Stimulated activated CD8-positive, alpha-beta memory T cell treated with anti-CD3 and anti-CD28 coated beads, Interleukin-15, amount 100 ng/mL, for 48 hours (primary cell): ENCODE results near the gene C1R.
"Not testable (repeated sequence)": the region's sequence is repeated elsewhere in the genome, so short reads cannot be mapped to it uniquely, and the experiment has no call there.

Experiments
- DNase-seq, 2 donors: peaks; one replicate each; pipeline ENCODE4 v3.0.0-alpha.2; 2020; ENCODE audit warnings: low read depth in 2 of 2

Gene C1R

DNA sequence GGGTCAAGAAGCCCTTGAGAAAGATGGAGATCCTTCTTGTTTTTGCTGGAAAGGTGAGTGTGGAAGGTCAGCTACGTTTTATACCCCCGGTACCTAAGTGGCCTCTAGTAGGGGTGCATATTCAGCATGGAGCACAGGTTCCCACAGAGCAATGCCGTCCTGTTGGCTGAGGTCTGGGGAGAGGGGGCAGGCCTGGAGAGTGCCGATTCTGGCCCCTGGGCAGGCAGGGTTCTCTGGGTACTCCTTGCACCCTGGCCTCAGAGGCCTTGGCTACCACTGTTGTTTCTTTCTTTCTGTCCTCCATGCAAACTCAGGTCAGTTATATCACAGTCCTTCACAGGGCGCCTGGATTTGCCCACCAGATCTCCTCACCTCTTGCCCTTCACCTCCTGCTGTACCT is 27.9 kb upstream of the C1R start:
- DNase-seq, result no peak

DNA sequence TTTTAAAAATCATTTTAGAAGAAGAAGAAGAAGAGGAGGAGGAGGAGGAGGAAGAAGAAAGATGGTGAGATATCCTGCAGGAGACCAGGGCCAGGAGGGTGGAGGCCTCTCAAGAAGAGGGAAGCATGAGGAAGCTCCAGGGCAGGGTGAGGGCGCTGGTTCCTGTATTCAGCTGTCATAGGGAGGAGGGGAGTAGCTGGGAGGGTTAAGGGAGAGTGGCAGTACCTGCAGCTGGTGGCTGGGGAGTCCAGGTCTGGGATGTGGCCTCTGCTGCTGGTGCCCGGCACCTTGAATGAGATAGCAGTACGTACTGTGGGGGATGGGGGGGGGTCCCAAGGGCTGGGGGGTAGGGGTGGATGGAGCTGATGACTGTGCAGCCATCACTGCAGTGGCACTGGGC is 26.6 kb upstream of the C1R start:
- DNase-seq, result no peak

DNA sequence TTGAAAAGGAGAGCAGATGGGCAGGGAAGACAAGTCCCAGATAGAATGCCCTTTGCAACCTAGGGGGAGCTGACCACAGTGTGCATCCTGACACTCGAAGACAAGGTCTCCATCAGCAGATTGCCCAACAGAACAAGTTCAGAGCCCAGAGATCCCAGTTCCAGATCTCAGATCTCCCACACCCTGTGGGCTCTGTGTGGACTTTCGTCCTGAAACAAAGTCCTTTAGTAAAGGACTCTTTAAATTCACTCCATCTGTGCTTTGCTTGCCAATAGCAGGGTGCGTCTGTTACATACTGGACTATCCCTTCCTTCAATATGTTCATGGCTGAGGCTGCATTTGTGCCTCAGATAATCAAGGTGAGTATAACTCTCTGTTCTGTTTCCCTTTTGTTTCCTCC is 25.4 kb upstream of the C1R start:
- DNase-seq, result no peak

DNA sequence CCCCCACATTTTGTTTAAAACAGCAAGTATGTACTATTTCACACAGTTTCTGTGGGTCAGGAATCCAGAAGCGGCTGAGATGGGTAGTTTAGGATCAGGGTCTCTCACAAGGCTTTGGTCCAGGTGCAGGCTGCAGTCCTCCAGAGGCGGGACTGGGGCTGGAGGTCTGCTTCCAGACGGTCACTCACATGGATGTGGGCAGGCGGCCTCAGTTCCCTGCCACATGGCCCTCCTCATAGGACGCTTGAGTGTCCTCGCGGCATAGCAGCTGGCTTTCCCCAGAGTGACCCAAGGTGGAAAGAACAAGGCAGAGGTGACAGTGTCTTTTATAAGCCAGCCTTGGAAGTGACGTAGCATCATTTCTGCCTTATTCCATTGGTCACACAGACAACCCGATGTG is 24.7 kb upstream of the C1R start:
- DNase-seq, result no peak

DNA sequence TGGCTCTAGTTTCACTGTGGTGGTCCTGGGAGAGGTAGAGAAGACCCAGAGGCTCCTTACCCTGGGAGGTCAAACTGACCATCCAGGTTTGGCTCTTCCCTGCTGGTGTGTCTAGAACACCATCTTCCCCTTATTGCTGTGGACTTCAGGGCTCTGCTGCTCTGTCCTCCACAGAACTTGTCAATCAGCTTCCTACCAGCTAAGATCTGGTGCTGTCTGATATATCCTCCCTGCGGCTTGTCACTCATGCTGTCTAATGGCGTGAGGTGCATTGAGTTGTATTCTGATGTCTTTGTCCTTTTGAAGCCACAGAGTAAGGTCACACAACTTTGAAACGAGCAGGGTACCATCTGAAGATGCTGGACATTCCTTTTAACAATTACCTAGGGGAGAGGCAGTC is 24.0 kb upstream of the C1R start:
- DNase-seq, result no peak

DNA sequence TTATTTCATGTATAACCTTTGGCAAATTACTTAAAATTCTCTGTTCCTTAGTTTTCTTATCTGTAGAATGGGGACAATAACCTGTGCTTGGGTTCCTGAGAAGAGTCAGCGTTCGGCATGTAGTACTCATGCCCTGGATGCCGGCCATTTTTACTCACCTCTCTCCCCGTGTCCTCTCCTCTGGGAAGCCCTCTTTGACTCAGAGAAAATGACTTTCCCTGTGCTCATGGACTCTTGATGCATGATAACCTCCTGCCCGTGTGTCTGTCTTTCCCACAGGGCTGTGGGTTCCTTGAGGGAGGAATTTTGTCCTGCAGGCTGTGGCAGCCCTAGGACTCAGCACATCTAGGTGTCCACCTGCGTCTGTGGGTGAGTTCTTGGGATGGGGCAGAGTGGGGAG is 22.6 kb upstream of the C1R start:
- DNase-seq, result no peak

DNA sequence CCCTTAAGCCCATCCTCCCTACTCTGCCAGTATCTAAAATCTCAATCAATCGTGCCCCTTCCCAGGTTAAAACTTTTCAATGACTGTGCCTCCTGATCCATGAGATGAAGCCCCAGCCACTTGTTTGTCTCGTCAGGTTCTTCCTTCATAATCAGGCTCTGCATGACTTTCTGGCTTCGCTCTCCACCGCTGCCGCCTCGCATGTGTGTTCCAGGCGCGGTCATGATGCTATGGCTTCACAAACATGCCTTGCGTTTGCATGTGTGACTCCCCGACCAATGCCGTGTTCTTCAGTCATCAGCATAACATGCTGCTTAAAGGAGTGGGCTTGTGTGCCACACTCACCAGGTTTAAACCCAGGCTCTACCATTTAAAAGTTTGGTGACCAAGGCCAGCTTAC is 21.8 kb upstream of the C1R start:
- DNase-seq, result no peak

DNA sequence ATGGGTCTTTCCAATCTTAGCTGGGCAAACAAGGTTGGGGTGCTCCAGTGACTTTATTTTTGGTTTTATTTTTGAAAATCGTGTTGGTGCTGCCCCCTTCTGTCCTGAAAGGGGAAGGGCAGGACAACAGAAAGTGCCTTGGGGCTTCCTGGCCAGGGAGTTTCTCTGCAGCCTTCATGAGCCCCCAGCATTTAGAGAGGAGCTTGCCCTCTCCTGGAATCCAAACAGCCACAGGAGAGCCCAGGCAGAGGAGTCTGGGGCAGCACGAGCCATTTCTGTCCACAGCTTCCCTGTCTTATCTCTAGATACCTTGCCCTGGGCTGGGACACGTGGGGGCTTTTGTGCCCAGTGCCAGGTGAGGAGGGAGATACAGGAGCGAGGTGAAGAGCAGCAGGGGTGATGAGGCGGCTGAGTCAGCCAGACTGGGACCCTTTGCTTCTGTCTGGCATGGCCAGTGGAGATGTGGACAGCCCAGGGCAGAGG is 21.2 kb upstream of the C1R start:
- DNase-seq, result no peak

DNA sequence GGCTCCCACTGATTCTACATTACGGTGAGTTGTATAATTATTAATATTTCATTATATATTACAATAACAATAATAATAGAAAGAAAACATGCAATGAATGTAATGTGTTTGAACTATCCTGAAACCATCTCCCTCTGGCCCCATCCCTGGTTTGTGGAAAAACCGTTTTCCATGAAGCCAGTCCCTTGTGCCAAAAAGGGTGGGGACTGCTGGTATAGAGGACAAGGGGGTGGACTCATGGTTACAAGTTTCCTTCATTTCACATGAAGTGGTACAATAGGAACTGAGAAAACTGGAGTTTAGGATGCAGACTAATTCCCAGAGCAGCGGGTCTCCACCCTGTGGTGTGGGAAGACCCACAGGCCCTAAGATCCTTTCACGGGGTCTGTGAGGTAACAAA is 19.8 kb upstream of the C1R start:
- no peak for DNase-seq

DNA sequence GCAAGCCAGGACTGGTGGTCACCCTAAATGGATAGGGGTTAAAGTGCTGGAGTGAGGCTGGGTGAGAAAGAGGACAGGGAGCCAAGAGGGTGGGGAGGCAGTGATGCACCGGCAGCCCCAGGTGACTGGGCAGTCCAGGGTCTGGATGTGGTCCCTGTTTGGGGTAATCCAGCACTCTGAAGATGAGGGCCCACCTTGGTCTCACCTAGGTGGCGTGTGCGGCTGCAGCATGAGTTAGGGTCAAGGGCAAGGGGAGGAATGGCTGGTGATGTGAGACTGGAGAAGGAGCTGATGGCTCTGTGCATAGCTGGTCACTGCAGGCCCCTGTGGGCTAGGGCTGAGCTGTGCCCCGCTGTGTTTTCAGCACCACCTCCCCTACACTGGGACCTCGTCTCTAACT is 18.4 kb upstream of the C1R start:
- DNase-seq, result no peak

DNA sequence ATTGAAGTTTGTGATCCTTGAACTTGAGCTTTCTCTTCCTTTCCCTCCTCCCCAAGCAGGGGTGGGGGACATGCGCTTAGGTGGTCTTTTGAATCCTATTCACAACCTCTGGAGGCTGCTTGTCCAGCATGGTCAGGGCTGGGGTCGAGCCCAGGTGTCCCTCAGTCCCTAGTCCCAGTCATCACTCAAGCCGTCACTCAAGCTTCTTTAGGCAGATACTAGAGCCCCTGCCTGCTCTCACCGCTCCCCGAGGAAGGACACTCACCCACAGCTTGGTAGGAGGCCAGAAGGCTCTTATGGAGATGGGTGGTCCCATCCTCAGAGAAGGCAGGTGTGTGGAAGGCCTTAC is 17.3 kb upstream of the C1R start:
- no peak for DNase-seq

DNA sequence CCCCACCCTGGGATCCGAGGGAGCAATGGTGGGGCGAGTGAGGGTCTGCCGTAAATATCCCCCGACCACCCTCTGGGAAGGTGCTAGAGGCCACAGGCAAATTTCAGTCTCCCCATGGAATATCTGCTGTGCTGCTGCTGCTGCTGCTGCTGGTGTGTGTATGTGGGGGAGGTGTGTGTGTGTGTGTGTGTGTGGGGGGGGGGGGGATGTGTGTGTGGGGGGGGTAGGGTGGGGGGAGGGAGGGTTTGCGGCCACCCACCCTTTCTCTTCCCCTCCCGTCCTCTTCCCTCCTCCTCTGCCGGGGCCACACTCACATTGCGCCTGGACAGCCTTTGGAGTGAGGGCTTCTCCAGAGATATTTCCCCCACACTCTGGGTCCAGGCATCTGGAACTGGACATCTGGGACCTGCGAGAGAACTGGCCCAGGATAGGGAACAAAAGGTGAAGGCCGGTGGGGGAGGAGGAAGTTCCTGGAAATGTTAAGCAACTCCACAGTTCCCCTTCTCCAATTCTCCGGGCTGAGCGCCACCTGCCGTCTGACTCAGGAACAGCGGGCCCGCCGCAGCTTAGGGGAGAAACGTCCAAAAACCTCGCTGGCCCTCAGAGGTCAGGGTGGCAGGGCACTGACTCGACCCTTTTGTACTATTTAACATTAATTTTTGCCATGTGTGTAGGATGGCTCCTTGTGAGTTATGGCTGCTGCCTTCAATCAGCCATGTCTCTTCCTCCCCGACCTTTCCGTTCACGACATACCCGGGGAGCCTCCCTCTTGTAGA is 16.7 kb upstream of the C1R start, which contains the start of gene C1RL:
TSS of gene C1RL (minus strand) at position 419 of the 776 bp plus-strand sequence. CDS start at position 385, 34 bp downstream.
- DNase-seq, result peak; percentile 68 to 73

DNA sequence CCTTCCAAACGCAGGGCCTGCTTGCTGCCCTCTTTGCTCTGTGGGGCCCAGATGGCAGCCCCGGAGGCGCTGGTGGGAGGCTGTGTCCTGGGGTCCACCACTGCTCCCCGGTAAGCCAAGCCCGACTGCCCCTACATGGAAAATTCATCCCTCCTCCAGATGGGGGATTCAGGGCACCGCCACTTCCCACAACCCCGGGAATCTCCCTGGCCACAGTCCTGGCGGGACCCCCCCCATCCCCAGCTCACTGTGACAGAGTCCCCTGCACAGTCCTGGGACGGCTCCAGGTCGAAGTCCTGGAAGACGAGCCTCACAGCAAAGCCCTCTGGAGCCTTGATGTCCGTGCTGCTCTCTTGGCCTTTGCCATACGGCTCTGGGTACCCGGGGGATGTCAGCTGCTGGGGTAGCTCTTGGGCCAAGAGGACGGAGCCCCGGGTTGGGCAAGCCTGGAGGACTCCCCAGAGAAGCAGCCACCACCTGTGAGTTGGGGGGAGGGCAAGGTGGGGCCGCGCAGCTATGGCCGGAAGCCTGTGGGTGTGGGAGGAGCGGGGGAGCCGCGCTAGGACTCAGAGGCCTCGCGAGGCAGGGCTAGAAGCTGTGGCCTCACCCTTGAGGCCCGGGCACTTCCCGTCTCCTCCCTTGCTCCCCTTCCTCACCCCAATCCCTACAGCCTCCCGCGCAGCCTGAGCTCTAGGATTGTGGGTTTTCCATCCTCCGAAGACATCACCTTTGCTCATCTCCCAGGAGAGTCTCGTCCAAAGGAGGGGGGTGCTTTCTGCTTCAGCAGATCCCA is 16.0 kb upstream of the C1R start:
- peak; percentile 74 to 80 for DNase-seq

DNA sequence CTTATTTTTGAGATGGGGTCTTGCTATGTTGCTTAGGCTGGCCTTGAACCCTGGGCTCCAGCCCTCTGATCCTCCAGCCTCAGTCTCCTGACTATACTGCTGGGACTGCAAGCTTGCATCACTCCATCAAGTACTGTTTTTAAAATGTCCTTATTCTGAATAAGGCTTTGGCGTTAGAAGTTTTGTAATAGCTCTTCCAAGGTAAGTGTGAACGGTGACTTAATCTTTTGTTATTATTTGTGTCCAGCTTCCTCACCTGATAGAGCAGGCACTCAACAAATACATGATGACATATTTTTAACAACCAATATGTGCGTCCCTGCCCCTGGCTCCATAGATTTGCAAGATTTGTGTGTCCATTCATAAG is 15.4 kb upstream of the C1R start:
- DNase-seq, result no peak

DNA sequence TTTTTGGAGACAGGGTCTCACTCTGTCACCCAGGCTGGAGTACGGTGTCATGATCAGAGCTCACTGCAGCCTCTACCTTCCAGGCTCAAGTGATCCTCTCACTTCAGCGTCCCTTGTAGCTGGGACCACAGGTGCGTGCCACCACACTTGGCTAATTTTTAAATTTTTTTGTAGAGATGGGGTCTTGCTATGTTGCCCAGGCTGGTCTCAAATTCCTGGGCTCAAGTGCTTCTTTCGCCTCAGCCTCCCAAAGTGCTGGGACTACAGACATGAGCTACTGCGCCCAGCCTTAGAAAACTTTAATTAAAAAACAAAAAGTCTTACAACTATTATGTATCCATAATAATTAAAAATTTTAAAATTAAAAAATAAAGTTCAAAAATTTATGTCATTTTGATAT is 14.9 kb upstream of the C1R start:
- not testable (repeated sequence) for DNase-seq

DNA sequence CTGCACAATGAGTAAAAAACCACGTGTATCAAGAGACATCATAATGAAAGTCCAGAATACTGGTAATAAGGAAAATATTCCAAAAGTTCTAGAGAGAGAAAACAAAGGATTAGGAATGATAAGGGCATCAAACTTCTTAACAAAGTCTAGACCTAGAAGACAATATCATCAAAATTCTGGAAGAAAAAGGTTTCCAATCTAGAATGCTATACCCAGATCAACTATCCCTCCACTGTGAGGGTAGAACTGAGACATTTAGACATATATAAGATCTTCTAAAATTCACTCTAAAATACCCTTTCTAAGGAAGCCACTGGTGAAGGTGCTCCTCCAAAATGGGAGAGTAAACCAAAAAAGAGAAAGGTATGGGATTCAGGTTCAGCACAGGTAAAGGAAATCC is 13.8 kb upstream of the C1R start:
- DNase-seq, result no peak

DNA sequence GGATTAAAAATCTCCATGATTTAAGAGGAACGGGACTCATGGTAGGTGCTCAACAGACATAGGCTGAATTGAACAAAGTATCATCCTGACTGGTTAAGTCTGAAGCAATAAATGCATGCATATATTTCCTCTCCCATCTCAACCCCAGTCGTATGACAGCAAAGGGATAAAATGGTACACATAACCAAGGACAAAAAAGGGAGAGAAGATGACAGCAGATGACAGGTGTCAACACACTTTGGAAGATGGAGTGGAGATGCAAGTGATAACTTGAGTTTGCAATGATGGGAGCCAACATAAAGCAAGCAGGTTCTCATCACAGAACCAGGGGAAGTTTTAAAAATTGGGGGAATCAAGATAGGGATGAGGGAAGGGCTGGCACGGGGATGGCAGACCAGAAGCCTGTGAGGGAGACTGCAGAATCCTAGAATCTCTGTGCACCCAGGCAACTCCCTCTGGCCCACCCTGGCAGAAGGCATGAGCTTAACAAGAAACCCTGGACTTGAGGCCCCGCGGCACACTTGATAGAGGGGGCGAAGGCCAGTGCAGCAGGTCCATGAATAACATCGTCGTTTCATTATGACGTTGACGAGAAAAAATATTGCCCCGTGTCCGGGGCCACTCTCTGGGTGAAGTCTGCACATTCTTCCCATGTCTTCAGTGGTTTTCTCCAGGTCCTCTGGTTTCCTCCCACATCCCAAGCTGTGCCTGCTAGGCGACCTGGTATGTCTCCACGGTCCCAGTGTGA is 11.8 kb upstream of the C1R start:
- no peak for DNase-seq

DNA sequence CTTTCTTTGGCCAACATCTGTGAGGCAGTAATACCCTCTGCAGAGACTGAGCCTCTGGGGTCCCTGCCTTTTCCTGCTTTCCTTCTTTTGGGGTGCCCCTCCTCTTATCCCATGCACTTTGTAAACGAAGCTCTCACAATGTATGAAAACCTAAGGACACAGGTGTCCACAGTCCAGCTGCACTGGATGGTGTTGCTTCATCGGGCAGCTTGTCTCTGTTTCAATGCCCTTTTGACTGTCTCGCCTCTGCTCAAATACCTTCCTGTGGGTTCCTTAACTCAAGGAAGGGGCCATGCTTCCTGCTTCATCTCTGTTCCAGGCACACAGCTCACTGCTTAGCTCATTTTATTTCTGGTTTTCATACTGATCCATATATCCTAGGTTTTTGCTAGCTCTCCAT is 10.3 kb upstream of the C1R start:
- DNase-seq, result no peak

DNA sequence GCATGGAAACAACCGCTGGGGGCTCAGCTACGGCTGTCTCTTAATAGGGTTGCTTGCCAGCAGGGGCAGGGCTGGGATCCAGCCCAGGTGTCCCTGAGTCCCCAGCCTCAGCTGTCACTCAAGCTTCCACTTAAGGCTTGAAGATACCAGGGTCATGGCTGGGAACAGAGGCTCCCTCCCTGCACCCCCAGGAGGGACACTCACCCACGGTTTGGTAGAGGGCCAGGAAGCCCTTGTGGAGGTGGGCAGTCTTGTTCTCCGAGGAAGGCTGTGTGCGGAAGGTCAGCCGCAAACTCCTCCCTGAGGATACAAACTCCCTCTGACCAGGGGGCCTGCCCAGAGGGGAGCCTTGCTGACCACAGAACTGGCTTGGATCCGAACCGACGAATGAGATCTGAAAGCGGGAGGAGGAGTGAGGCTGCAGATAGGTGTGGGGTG is 9.5 kb upstream of the C1R start:
- no peak for DNase-seq

DNA sequence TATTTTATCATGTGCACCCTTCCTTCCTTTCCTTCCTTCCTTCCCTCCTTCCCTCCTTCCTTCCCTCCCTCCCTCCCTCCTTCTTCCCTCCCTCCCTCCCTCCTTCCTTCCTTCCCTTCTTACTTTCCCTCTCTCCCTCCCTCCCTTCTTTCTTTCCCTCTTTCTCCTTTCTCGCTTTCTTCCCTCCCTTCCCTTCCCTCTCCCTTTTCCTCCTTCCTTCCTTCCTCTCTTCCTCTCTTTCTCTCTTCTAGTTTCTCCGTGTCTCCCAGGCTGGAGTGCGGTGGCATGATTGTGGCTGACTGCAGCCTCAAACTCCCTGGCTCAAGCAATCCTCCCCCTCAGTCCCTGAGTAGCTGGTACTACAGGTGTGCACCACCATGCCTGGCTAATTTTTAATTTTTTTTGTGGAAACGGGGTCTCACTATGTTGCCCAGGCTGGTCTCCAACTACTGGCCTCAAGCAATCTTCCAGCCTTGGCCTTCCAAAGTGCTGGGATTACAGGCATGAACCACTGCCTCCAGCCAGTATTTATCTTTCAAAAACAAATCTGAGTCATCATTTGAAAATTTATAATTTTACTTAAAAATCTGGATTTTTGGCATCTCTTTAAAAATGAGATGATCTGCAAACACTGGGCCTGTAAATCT is 8.9 kb upstream of the C1R start:
- no peak for DNase-seq

DNA sequence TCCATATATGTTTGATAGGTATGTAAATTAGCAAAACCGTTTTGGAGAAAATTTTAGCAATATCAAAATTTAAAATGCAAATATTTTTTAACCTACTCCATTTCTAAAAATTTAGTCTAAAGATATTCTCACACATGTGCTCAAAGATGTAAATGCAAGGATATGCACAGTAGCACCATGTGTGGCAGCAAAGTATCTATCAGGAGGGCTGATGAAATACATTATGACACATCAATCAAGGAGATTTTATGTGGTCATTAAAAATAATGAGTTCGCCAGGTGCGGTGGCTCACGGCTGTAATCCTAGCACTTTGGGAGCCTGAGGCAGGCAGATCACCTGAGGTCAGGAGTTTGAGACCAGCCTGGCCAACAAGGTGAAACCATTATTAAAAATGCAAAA is 8.0 kb upstream of the C1R start:
- no peak for DNase-seq
